Activated CD8-positive, alpha-beta memory T cell treated with anti-CD3 and anti-CD28 coated beads for 1 hour (primary cell): ENCODE measurements around the gene SLFN12L.
"Not testable (repeated sequence)": the region's sequence is repeated elsewhere in the genome, so short reads cannot be mapped to it uniquely, and the experiment has no call there.

ENCODE experiments used
- DNase-seq, 2 donors: peaks; one replicate each; pipeline ENCODE4 v3.0.0-alpha.2; 2020; ENCODE audit warnings: low read depth in 1 of 2; ENCODE audit errors: extremely low read depth in 1 of 2

SLFN12L gene

DNA sequence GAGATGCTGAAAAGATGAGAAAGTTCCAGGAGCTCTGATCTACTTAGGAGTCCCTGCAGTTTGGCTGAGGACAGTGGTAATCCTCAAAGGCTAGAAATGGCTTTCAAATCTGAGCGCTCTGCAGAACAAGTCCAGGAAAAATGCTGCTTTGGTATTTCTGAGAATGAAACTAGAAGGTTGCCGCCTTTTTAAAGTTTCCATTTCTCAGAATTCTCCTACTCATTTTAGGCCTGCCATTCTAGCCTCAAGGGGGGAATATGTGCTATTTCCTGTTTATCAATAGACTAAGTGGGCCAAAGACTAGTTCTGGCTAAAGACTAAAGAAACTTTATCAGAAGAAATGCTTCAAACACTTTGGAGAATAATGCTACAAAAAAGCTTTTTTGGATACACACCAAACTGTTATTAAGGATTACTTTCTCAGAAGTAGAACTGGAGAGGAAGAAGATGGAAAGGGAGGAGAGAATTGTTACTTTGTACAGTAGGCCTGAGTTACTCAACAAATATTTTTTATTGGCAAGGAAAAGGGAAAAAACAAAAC lies at the start of gene SLFN12L:
SLFN12L (minus strand) TSS at position 78 of the 541 bp plus-strand sequence. CDS start 15,314 bp downstream, outside the sequence.
- no peak for DNase-seq

DNA sequence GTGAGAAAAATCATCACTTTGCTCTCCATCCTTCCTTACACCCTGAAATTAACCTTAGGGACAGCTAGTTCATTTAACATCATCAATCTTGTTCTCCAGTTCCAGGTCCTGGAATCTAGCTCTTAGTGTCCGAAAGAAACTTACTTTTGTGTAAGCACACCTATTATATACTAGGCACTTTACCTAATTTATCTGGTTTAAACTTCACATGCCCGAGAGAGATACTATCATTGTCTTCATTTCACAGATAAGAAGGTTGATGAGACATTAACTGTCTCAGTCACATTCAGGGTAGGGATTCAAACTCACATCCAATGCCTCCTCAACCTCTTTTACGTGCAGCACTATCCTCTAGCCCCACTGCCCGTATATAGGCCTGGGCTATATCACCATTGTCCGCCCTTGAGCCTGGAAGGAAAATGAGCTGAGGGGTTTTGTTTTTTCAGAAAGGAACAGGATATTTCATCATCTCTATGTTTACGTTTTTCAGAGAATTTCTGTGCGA lies 49.1 kb upstream of the SLFN12L start:
- no peak for DNase-seq

DNA sequence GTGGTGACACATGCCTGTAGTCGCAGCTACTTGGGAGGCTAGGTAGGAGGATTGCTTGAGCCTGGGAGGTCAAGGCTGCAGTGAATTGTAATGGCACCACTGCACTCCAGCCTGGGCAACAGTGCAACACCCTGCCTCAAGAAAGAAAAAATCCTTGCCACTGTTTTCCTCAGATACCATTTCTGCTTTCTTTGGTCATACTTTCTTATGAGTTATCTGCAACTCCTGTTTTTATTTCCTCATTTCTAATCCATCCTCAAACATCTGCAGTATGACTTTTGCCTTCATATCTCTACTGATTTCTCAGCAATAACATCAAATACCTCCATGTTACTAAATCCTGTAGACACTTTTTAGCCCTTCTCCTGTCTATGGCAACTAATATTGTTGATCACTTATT lies 46.6 kb upstream of the SLFN12L start:
- no peak for DNase-seq

DNA sequence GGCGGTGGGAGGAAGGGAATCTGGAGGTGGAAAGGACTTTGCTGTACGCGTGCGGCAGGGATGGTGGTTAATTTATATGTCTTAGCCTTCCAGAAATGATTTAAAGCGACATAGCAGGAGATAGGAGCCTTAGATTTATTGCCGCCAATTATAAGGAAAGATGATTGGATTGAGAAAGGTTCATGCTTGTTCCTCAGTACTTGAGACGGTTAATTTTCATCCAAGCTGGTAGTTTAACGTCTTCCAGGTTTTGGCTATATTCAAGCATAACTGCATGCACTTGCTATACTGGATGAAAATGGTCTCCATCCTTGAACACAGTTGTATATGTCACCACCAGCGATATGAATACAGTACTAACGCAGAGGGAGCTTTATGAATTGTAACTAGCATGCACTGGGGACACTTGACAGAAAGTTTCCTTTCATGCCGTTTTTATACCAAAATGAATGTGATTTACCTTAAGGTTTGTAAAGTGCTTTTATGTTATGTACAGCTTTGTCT lies 41.5 kb upstream of the SLFN12L start:
- no peak for DNase-seq

DNA sequence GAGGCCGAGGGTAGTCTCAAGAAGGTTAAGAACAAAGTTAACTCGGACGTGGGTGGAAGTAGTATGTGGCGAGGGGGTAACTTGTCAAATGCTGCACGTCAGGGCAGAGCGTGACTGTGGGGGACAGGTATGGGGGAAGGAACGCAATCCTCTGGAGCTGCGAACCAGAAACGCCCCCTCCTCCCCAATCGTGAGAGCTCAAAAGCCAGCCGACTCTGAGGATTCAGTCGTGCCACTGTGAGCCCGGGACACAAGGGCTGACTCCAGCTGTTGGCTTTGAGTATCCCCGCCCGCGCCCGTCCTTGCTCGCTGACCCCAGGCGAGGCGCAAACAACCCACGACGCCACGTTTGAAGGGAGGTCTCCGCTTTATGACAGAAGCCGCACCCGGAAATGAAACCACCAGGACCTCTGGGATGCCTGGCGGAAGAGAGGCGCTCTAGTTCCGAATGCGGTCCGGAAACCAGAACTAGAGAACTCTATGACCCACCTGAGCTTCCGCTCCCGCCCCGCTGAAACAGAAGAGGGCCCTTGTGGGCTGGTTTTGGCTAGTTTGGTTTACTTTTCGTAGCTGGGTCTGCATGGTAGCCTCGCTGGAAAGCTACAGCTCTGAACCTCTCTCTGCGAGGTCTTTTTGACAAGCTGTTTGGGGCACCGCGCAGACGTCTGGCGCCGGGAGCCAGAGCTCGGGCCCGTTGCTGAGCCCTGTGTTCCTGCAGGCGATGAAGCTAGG lies 40.9 kb upstream of the SLFN12L start, which contains the start of gene PEX12:
PEX12 (minus strand) TSS at position 375 of the 732 bp plus-strand sequence. CDS start 550 bp downstream, outside the sequence.
- peak; percentile 70 to 71 for DNase-seq

DNA sequence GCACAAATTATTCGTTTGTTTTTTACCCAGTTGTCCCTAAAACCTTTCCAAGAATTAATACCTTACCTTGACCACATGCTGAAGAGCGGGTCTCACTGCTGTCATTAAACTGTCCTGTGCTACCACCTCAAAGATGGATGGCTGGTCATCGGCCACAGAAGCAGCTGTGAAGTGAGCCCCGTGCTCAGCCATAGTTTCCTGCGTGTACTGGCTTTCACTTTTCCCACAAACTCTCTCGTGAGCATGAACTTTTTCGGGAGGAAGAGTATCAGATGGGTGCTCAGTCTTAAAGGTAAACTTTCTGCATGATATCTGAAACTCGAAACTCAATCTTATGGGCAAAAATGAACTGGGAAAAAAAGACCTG lies 40.3 kb upstream of the SLFN12L start:
- no peak for DNase-seq

DNA sequence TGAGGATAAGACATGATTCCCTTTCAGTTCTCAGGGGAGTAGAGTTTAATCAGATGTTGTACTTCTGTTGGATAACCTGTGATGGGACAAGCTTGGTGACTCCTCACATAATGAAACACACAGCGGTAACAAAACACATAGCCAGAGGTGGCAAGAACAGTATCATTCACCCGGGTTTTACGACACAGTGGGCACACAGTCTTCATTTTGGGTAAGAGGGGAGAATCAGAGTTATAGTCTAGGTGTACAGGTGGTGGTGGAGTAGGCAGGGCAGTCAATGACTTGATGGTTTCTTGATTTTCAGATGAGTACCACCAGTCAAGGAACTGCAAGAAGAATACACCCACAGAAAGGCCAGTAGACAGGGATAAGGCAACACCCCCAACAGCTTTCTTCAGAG lies 38.3 kb upstream of the SLFN12L start:
- no peak for DNase-seq

DNA sequence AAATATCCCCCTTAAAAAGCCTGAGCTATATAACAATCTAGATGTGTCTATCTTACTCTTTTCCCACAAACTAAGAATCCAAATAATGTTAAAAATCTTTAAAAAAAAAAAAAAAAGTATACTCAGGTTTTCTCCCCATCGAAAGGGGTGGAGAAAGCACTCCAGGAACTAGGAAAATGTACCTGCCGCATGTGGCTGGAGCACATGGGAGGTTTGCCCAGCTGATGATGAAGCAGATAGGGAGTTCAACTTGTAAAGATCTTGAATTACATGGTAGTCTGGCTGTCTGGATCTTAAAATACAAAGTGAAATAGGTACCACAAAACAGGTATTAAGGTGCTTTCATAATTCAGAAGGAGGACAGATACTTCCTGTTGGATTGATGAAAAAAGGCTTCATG lies 31.9 kb upstream of the SLFN12L start:
- DNase-seq = no peak

DNA sequence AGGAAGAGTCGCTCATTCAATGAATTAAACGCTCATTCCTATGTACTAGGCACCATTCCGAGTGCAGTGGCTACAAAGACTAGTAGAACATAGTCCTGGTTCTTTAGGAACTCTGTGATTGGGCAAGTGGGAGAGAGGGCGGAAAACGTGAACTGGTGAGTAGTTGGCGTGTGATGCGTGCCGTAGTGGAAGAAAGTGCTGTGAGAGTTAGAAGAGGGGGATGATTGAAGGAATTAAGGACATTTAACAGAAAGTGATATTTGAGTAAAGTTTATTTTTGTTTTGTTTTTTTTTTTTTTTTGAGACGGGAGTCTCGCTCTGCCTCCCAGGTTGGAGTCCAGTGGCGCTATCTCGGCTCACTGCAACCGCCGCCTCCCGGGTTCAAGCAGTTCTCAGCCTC lies 31.1 kb upstream of the SLFN12L start:
- DNase-seq = no peak

DNA sequence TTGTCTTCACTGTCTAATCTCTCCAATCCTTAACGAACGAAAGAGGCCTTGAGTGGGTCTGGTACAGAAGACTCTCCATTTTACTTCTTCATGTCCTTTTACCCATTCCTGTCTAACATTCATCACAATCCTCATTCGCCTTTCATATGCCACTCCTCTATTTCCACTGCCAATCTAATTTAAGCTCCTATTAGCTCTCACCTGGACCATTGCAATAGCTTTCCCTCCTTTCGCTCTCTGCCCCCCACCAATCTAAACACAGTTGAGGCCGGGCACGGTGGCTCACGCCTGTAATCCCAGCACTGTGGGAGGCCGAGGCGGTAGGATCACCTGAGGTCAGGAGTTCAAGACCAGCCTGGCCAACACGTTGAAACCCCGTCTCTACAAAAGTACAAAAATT lies 29.5 kb upstream of the SLFN12L start:
- DNase-seq = no peak

DNA sequence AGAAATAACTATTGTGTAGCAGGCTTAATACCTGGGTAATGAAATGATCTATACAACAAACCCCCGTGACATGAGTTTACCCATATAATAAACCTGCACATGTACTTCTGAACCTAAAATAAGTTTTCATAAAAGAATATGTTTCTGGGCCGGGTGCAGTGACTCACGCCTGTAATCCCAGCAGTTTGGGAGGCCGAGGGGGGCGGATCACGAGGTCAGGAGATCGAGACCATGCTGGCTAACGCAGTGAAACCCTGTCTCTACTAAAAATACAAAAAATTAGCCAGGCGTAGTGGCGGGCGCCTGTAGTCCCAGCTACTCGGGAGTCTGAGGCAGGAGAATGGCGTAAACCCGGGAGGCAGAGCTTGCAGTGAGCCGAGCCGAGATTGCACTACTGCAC lies 25.7 kb upstream of the SLFN12L start:
- DNase-seq = not testable (repeated sequence)

DNA sequence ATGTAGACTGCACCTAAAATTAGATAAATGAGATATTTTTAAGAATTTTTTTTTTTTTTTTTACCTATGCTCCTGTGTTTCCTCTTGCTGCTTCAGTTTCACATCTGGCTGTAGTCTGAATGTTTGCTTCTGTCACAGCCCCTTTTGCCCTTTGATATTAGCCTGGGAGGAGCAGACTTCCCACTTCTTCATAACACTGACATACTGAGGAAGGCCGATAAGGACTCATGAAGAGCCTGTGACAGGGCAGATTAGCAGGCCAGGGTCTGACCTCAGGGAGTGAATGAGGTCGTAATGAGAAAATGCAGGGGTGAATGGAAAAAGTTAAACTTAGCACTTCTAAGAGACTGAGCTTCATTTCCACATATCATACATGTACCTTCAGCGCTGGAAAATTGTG lies 23.2 kb upstream of the SLFN12L start, which contains the start of gene SLFN14:
SLFN14 (minus strand) TSS at position 117 of the 400 bp plus-strand sequence. CDS start 2,757 bp downstream, outside the sequence.
- no peak for DNase-seq

DNA sequence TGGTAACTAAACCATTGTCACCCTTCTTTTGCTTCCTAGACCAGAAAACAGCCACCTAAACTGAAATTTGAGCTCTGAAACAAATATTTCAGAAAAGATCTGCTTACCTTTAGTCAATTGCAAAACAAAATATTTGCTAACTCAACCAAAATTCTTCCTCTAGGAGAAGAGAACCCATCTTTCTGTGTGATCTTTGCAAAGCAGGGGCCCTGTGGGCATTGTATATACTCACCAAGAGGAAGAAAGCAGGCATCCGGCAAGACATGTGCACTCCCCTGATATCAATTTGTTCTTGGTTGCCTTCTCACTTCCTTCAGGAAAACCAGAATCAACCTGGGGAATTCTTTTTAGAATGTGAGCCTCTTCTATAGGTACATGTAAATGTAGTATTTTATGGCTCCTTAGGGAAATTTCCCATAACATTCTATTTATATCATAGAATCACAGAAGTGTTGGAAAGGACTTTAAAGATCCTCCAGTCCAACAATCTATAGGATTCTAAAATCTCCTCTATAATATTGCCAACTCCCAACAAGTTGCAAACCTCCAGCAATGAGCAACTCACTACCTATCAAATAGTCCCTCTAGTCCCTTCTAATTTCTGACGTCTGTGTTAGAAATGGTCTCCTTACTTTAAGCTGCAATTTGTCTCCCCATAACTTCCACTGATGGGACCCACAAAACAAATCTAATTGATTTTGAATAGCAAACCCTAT lies 22.2 kb upstream of the SLFN12L start:
- DNase-seq = no peak

DNA sequence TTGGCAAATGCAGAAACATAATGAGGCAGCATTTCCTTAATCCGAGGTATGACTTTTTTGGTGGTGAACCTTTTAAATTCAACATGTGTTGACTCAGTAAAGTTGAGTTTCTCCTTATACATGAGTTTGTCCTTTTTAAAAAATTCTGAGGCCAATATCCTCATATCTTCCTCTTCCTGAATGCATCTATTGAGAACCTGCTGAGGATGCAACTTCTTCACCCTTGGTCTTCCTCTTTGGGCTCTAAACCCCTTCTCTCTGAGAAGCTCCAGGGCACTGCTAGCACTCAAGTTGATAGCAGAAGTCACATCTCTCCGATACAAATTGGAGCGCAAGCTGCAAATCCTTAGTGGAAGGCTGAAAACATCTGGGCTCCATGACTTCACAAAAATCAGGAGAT lies 19.9 kb upstream of the SLFN12L start:
- DNase-seq = no peak

DNA sequence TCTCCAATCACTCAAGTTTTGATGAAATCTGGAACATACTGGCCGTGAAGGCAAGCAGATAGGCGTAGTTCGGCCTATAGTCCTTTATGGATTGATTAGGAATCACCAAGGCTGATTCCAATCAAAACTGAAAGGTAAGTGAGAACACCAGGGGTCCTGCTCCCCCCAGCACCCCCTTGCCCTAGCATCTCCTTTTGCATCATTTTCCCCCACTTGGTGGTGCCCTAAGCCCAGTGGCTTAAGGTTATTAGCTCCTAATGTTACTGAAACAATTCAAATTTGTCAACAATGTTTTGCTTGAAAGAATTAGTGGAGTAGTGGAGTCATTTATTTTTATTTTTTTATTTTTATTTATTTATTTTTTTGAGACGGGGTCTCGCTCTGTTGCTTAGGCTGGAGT lies 18.2 kb upstream of the SLFN12L start:
- DNase-seq = no peak

DNA sequence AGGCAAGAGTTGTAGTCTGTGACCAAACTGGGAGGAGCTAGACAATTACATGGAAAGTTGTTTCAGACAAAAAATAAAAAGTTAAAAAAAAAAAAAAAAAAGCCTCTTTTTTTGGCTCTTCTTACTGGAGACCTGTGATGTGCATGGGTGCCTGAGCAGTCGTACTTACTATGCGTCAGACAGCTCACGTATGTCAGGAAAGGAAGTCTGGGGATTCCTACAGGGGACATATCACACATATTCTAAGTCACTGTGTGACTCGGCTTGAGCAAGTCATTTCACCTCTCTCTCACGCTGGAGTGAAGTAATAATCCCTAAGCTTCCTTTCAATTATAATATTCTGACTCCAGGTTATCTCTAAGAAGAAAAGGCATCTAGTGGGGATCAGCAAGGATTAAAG lies 17.2 kb upstream of the SLFN12L start:
- DNase-seq = no peak

DNA sequence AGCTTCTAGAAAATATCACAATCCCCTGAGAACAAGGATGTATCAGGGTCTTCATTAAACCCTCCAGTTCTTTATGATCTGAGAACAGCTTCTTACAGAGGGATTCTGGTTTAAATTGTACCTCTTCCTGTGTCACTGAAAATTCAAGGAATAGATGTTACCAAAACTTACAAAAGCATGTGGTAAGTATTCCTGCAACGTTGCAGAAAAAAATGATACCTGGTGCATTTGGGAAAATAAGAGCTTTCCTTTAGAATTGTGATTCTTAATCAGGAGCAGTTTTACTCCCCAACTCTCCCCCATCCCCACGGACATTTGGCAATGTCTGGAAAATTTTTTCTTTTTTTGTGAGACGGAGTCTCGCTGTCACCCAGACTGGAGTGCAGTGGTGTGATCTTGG lies 15.8 kb upstream of the SLFN12L start:
- no peak for DNase-seq

DNA sequence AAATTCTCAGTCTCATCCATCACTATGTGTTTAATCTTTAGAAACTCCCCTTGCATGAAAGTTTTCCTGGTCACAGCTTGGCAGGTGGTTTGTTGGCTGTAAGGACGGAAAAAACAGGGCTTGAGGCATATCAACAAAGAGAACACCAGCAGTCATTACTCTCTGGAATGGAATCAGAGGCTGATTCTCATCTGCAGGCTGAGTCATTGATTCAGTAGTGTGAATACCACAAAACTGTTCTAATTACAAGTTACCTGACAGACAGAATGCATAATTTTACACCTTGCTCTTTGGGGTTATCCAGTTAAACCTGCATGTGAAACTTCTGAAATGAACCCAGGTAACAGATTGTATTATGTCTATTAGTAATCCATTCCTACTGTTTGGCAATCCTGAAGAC lies 11.5 kb upstream of the SLFN12L start:
- DNase-seq = no peak

DNA sequence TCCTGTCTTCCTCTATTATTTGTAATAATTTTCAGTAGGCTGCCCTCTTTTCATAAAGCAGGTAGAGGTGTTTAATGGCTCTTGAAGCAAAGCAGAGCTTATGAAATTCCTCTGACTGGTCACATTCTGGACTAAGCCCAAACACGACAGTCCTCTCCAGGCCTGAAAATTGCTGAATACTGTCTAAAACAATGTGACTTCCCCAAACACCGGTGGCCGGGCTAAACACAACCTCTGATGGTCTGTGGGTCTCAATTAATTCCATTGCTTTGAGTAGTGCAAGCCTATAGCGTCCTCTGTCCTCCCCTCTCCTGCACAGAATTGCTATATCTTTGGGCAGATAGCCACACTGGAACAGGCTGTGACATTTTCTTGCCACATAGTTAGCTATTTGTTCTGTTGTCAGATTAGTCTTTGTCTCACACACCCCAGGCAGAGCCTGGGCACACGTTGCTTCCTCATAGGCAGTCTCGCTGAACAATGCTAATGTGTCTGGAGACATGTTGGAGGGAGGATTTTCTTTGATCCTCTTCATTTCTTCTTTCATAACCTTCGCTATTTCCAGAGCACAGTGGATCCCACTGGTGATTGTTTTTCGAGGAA lies 10.8 kb upstream of the SLFN12L start:
- no peak for DNase-seq

DNA sequence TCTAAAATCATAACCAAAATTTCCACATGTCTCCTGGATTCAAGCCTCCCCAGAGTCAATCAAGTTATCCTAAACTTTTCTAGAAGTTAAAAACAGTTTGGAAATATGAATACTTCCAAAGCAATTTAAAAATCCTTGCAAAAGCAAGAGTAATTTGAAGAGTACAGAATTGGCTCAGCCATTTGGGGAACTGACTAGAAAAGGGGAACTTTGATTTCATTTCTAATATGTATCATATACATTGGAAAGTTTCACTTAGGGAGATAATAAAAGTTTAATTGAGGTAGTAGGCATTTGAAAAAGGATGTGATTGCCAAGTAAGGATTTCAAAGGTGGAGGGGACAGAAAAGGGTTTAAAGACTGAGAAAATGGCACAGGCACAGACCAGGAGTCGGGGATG lies 9.0 kb upstream of the SLFN12L start:
- no peak for DNase-seq

DNA sequence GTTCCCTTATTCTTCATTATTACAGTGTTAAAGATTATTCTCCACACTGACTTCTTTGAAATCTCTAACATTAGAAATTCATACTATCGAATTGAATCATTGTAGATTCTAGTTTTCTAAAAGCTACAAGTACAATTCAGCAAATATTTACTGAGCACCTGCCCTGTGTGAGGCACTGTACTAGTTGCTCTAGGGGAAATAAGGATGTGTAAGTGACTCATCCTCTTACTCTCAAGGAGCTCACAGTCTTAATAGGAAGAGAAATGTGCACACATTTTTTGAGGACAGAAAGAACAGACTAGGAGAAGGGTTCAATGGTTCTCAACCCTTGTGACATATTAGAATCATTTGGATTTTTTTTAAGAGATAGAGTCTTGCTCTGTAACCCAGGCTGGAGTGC lies 7.7 kb upstream of the SLFN12L start:
- DNase-seq = no peak
